K562 (cell line): ENCODE results near the gene ILF2. TPM values are rescaled to one million over a fixed set of nuclear protein-coding genes. Genes with fewer than 3 reads are reported as not detected.

Experiments used
- BRD4 ChIP-seq: fragments of 200-600 bp; sonication (generic); IDR thresholded peaks from 2 replicates; pipeline ENCODE4 v1.6.1; 2017; ENCODE audit warnings: inconsistent platforms
- CBFB ChIP-seq: sonication (generic); formaldehyde crosslinking; IDR thresholded peaks from 2 replicates; pipeline ENCODE4 v1.4.0; 2020; ENCODE audit warnings: mild to moderate bottlenecking, missing genetic modification reagents
- CHD1 ChIP-seq: fragments of 200-600 bp; sonication (generic); IDR thresholded peaks from one replicate; pipeline ENCODE4 v1.6.1; 2012; ENCODE audit warnings: mild to moderate bottlenecking, moderate library complexity, low read length, inconsistent platforms
- COPS2 ChIP-seq: fragments of 450-650 bp; conservative IDR thresholded peaks from 2 replicates; pipeline ENCODE4 v1.6.1; 2016; ENCODE audit warnings: mild to moderate bottlenecking, moderate library complexity
- CSDE1 ChIP-seq, 2 experiments: fragments of 450-650 bp; IDR thresholded peaks; 2 replicates each; pipeline ENCODE4 v1.6.1; 2016; ENCODE audit warnings: mild to moderate bottlenecking in 1 of 2
- CUX1 ChIP-seq: fragments of 200-800 bp; sonication (Bioruptor generic); IDR thresholded peaks from 2 replicates; pipeline ENCODE4 v1.6.1; 2016; ENCODE audit warnings: missing genetic modification characterization, missing compliant biosample characterization
- DPF2 ChIP-seq: fragments of 450-650 bp; IDR thresholded peaks from 2 replicates; pipeline ENCODE4 v1.6.1; 2016
- E2F4 ChIP-seq: sonication (generic); formaldehyde crosslinking; IDR thresholded peaks from 2 replicates; pipeline ENCODE4 v1.8.0; 2022; ENCODE audit warnings: mild to moderate bottlenecking, low read depth, missing genetic modification reagents
- E2F8 ChIP-seq: fragments of 450-650 bp; IDR thresholded peaks from 2 replicates; pipeline ENCODE4 v1.7.1; 2018; ENCODE audit warnings: mild to moderate bottlenecking, low read depth; ENCODE audit not compliant: partially characterized antibody
- EZH2 ChIP-seq: IDR thresholded peaks from 2 replicates; pipeline ENCODE4 v1.6.1; 2012; ENCODE audit warnings: low read depth, mild to moderate bottlenecking, inconsistent platforms, low read length, borderline replicate concordance
- KDM1A ChIP-seq, 2 experiments: fragments of 450-650 bp; IDR thresholded peaks; 2 replicates each; pipeline ENCODE4 v1.6.1; 2016; ENCODE audit warnings: mild to moderate bottlenecking in 2 of 2
- POLR2A ChIP-seq: fragments of 450-650 bp; conservative IDR thresholded peaks from 2 replicates; pipeline ENCODE4 v1.6.1; 2016
- SIN3A ChIP-seq, 2 experiments: fragments of 150-350 bp in 1 of 2; IDR thresholded peaks; 2 replicates each; pipeline ENCODE4 v1.6.1; 2011 to 2016; ENCODE audit warnings: borderline replicate concordance in 2 of 2, low read depth in 2 of 2, low read length in 2 of 2, mild to moderate bottlenecking in 2 of 2, moderate library complexity in 2 of 2; ENCODE audit not compliant: control insufficient read depth in 1 of 2
- TRIM24 ChIP-seq, 2 experiments: fragments of 450-650 bp; IDR thresholded peaks; 2 replicates each; pipeline ENCODE4 v1.6.1; 2016
- ZFP1 ChIP-seq: fragments of 450-650 bp; formaldehyde crosslinking; IDR thresholded peaks from 2 replicates; pipeline ENCODE4 v1.4.0; 2020; ENCODE audit warnings: mild to moderate bottlenecking, mixed read lengths
- ZKSCAN1 ChIP-seq: fragments of 150-350 bp; IDR thresholded peaks from 2 replicates; pipeline ENCODE4 v1.6.1; 2016; ENCODE audit warnings: low read depth, low read length
- ZNF277 ChIP-seq: fragments of 250-450 bp; sonication (Bioruptor Pico); IDR thresholded peaks from 2 replicates; pipeline ENCODE4 v1.8.0; 2022; ENCODE audit warnings: inconsistent platforms, mild to moderate bottlenecking, moderate library complexity, borderline replicate concordance
- ZNF282 ChIP-seq: sonication (generic); formaldehyde crosslinking; IDR thresholded peaks from 2 replicates; pipeline ENCODE4 v1.8.1; 2023; ENCODE audit warnings: missing genetic modification reagents
- polyA plus RNA-seq, 8 experiments: library from polyadenylated mRNA; depleted of rRNA in 4 of 8; stranded (reverse) in 5 of 8; unstranded in 3 of 8; fragments of >200 nt; fragmentation: Nextera tagmentation in 2 of 8; fragmentation: Illumina TruSeq in 1 of 8; extraction: Ambion mirVana in 2 of 8; extraction: Trizol in 1 of 8; gene quantifications; 2 replicates each; pipeline versions ENCODE4 v1.2.1 to v1.2.3, GENCODE V29; 2011 to 2014; ENCODE audit warnings: inconsistent platforms in 1 of 8, missing spikeins in 1 of 8
- total RNA-seq, 7 experiments: library from RNA; depleted of rRNA in 6 of 7; stranded (reverse); fragments of >200 nt in 6 of 7; fragmentation: Illumina TruSeq in 2 of 7; extraction: Trizol in 2 of 7; gene quantifications; 2 replicates each; pipeline versions ENCODE4 v1.2.1 to v1.2.3, GENCODE V29; 2011 to 2021; ENCODE audit warnings: low replicate concordance in 1 of 7

The ILF2 gene
- total and polyA plus RNA-seq, 9 of the 15 experiments (the other 6 are each of a cell fraction or from before 2014, with no cell fraction given), result 282 to 726 (median 474) TPM

- TF ChIP-seq ZNF277 (CRISPR knock-in tag), result no peak
- peak in 1 of 2 experiments; percentile 81; a peak in 2 of 4 replicates for TF ChIP-seq SIN3A (IDR thresholded peaks at IDR 0.05; ENCODE audit: borderline replicate concordance in 2 of 2, control insufficient read depth in 1 of 2, low read depth in 2 of 2, low read length in 2 of 2)
- peak; percentile 57; the same call in 1 of the 2 replicates for TF ChIP-seq CBFB (CRISPR knock-in tag)
- TF ChIP-seq EZH2, result no peak
- peak; percentile 98 for TF ChIP-seq POLR2A
- peak; percentile 37 for TF ChIP-seq ZKSCAN1
- peak; percentile 94 for TF ChIP-seq E2F4 (CRISPR knock-in tag)
- peak; percentile 100 for TF ChIP-seq BRD4
- TF ChIP-seq DPF2, result peak; percentile 30; the same call in 1 of the 2 replicates
- peak; percentile 50 for TF ChIP-seq E2F8
- TF ChIP-seq ZFP1 (CRISPR knock-in tag), result no peak
- TF ChIP-seq COPS2, result no peak
- TF ChIP-seq KDM1A (IDR thresholded peaks at IDR 0.05), result no peak
- TF ChIP-seq TRIM24 (IDR thresholded peaks at IDR 0.05), result peak in 1 of 2 experiments; percentile 51; a peak in 1 of 4 replicates
- TF ChIP-seq CSDE1 (IDR thresholded peaks at IDR 0.05), result peak in 1 of 2 experiments; percentile 90; a peak in 2 of 4 replicates
- TF ChIP-seq CUX1 (CRISPR knock-in tag), result no peak
- no peak for TF ChIP-seq ZNF282 (CRISPR knock-in tag)
- TF ChIP-seq CHD1, result peak; percentile 100
These were observed 36.8 kb downstream of the ILF2 start, which contains the start of gene CHTOP (continued) for GRCh38 chr1:153633754-153634665.
